ENCODE results near the gene PRPSAP2. TPM values are rescaled to one million over a fixed set of nuclear protein-coding genes. Genes with fewer than 3 reads are reported as not detected.

Gene PRPSAP2
- total RNA-seq, 1 donor from 2014 or later: 36.9 TPM

DNA sequence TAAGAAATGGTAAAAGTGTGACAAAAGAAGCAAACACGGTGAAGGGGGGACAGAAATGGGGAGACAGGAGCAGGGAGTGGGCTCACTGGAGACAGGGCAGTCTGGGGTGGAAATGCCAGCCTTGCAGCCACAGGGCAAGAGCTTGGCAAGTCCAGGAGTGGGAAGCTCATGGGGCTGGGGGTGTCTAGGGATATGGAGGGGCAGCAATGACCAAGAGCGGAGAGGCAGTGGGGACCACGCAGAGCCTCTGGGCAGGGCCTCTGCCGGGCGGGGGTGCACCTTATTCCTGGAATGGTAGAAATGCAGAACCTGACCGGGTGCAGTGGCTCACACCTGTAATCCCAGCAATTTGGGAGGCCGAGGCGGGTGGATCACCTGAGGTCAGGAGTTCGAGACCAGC is 106.6 kb downstream of the PRPSAP2 start:
- FAIRE-seq (peak; percentile 13), DNase-seq (ENCODE audit: low read depth) (no peak)
- Histone ChIP-seq H3K27me3 (ENCODE audit: control insufficient read depth, insufficient read depth, low read length) (no peaks in the 10 kb centered on the region), H3K36me3 (ENCODE audit: control insufficient read depth, insufficient read depth, low read length) (no peaks in the 10 kb centered on the region), H3K4me3 (ENCODE audit: low read depth, low read length) (no peak overlapping the region)
- TF ChIP-seq, protein P1, sequence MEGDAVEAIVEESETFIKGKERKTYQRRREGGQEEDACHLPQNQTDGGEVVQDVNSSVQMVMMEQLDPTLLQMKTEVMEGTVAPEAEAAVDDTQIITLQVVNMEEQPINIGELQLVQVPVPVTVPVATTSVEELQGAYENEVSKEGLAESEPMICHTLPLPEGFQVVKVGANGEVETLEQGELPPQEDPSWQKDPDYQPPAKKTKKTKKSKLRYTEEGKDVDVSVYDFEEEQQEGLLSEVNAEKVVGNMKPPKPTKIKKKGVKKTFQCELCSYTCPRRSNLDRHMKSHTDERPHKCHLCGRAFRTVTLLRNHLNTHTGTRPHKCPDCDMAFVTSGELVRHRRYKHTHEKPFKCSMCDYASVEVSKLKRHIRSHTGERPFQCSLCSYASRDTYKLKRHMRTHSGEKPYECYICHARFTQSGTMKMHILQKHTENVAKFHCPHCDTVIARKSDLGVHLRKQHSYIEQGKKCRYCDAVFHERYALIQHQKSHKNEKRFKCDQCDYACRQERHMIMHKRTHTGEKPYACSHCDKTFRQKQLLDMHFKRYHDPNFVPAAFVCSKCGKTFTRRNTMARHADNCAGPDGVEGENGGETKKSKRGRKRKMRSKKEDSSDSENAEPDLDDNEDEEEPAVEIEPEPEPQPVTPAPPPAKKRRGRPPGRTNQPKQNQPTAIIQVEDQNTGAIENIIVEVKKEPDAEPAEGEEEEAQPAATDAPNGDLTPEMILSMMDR (IDR thresholded peaks at IDR 0.05; ENCODE audit: insufficient read depth, low read length, severe bottlenecking): no peak

DNA sequence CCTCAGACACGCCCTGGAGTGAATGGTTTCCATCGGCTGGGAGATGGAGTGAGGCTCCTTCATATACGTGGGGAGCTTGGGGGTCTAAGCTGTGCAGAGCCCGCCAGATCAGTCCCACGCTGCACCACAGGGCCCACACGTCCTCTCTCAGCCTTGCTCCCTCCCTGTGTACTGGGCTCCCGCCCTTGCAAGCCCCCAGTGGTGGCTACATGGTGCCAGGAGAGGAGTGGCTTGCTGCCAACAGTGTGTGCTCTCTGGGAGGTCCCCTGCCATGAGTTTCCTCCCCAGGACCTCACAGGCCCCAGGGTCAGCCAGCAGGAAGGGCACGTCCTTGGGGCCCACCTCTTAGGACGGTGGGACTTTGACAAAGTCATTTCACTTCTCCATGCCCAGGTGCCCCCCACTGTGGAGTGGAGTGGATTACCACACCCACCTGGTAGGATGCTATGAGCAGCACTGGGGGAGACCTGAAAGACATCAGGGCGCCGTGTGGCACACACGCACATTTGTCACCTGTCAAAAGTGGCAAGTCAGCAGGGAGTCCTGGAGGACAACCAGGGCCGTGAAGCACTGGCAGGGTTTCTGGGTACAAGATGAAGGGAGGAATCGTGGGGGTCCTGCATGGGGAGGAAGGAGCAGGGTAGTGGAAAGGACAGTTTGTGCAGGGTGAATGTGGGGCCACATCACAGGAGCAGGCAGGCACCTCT is 107.8 kb downstream of the PRPSAP2 start:
- TF ChIP-seq, protein P1 (IDR thresholded peaks at IDR 0.05; ENCODE audit: insufficient read depth, low read length, severe bottlenecking): no peak
- DNase-seq (ENCODE audit: low read depth) (no peak), FAIRE-seq (no peak)
- H3K27me3 ChIP-seq (ENCODE audit: control insufficient read depth, insufficient read depth, low read length): no peaks in the 10 kb centered on the region
- peaks cover 3% of the 10 kb centered on the region for H3K36me3 ChIP-seq (ENCODE audit: control insufficient read depth, insufficient read depth, low read length)
- no peak overlapping the region for H3K4me3 ChIP-seq (ENCODE audit: low read depth, low read length)

DNA sequence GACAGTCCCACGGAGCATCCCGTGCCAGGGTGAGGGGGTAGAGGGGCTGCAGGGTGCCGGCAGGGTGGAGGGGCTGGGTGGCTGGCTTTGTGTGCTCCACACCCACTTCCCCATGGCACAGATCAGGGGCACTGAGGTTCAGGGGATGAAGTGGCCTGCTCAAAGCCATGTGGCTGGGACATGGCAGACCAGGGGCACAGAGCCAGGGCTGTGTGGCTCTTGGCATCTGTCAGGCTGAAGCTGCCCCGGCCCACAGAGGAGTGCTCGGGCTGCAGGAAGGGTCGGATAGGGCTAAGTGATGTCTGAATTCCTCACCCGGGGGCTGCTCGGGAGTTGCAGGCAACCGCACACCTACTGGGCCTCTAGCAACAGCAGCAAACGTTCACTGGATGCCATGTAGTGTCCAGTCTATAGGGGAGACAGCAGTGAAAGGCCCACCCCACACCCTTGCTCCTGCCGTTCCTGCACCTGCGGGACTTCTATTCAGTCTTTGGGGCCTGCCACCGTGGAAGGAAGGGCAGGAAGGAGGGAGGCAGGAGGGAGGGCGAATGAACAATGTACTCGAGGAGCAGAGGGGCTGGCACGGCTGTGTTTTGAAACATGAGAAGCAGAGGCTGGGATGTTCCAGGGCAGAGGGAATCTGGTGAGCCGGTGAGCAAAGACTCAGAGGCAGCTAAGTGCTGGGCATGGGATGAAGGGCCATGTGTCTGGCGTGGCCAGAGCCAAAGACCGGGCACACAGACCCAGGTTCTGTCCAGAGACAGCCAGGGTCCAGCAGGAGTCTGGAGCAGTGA is 109.1 kb downstream of the PRPSAP2 start:
- H3K36me3 ChIP-seq (ENCODE audit: control insufficient read depth, insufficient read depth, low read length): peaks cover 11% of the 10 kb centered on the region
- FAIRE-seq (no peak), DNase-seq (ENCODE audit: low read depth) (no peak)
- TF ChIP-seq, protein P1 (IDR thresholded peaks at IDR 0.05; ENCODE audit: insufficient read depth, low read length, severe bottlenecking): no peak
- H3K4me3 ChIP-seq (ENCODE audit: low read depth, low read length): no peak overlapping the region
- no peaks in the 10 kb centered on the region for H3K27me3 ChIP-seq (ENCODE audit: control insufficient read depth, insufficient read depth, low read length)

DNA sequence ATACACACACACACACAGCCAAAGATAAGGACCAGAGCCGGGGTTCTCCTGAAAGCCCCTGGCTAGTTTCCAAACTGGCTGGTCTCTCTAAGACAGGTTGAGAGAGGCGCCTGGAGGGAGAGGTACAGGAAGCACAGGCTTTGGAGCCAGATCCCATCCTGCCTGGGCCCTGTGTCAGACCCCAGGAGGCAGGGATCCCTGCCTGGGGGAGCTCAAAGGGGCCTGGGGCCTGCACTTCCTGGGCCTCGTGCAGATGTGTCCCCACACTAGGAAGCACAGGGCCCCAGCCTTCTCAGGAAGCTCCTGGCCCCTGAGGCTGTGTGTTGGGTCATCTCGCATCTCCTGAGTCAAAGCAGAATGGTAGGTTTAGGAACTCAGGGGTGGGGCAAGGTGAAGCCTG is 110.0 kb downstream of the PRPSAP2 start:
- peaks cover 12% of the 10 kb centered on the region for H3K36me3 ChIP-seq (ENCODE audit: control insufficient read depth, insufficient read depth, low read length)

DNA sequence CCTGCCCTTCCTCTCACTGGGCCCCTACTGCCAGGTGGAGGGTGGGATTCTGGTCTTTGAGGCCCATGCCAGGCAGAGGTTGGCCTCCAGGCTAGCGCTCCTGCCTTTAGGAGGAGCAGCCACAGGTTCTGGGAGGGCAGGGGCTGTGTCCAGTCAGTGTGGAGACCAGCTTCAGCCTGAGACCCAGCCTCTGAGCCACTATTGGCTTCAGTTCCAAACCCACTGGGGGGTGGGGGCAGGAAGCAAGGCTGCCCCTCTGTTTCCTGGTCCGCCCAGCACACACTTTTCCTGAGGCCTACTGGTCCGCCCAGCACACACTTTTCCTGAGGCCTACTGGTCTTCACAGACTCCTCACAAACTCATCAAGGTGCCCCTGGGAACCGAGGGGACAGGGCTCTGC is 110.4 kb downstream of the PRPSAP2 start:
- TF ChIP-seq, protein P1 (IDR thresholded peaks at IDR 0.05; ENCODE audit: insufficient read depth, low read length, severe bottlenecking): no peak
- no peak for FAIRE-seq
- no peak for DNase-seq (ENCODE audit: low read depth)
- Histone ChIP-seq H3K36me3 (ENCODE audit: control insufficient read depth, insufficient read depth, low read length) (peaks cover 16% of the 10 kb centered on the region), H3K4me3 (ENCODE audit: low read depth, low read length) (no peak overlapping the region), H3K27me3 (ENCODE audit: control insufficient read depth, insufficient read depth, low read length) (no peaks in the 10 kb centered on the region)

More for the DNA sequence above, 110.0 kb downstream of the PRPSAP2 start:
- TF ChIP-seq, protein P1 (IDR thresholded peaks at IDR 0.05; ENCODE audit: insufficient read depth, low read length, severe bottlenecking): no peak
- DNase-seq (ENCODE audit: low read depth) (peak; percentile 76), FAIRE-seq (no peak)
- H3K4me3 ChIP-seq (ENCODE audit: low read depth, low read length): no peak overlapping the region
- H3K27me3 ChIP-seq (ENCODE audit: control insufficient read depth, insufficient read depth, low read length): no peaks in the 10 kb centered on the region

Data from bronchial epithelial cell (primary cell).